HG03520 (cell line): Measurements from ENCODE around the gene KRT17.
"Not testable (repeated sequence)": the region's sequence is repeated elsewhere in the genome, so short reads cannot be mapped to it uniquely, and the experiment has no call there.

Experiments
- ATAC-seq: cut with Tn5 transposase; IDR thresholded peaks from one replicate; pipeline ENCODE4 v1.9.1; 2021; ENCODE audit warnings: mild to moderate bottlenecking, moderate library complexity; ENCODE audit not compliant: unreplicated experiment

The KRT17 gene

DNA sequence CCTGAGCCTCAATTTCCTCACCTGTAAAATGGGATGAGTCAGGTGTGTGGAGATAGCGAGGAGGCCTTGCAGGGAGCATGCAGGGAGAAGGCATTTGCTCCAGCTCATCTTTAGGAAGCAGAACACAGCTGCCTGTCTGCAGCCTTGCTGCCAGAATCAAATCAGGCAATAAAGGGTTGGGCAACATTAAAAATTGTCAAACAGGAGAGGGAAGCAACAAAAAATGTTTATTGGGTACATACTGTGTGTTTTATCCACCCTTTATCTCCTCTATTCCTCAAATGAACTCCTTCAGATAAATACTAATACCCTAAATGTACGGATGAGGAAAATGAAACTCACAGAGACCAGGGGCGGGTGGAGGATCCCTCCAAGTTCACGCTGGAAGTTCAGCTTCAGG, 24.1 kb downstream of the KRT17 start:
- ATAC-seq: no peak

DNA sequence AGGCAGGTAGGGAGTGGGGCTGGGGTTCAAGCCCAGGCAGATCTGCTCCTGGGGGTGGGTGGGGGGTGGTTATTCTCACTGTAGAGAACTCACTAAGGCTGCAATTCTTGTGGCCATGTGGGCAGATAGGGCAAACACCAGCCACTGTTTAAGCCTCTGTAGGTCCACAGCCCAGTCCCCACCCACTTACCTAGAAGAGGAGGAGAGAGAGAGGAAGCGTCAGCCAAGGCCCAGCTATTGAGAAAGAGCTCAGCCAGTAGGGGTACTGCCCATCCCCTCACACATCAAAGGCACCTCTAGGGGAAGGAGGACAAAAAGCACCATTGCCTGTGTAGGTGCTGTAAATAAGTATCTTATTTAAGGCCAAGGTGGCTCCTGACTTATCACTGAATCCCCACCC, 24.7 kb downstream of the KRT17 start:
- no peak for ATAC-seq

DNA sequence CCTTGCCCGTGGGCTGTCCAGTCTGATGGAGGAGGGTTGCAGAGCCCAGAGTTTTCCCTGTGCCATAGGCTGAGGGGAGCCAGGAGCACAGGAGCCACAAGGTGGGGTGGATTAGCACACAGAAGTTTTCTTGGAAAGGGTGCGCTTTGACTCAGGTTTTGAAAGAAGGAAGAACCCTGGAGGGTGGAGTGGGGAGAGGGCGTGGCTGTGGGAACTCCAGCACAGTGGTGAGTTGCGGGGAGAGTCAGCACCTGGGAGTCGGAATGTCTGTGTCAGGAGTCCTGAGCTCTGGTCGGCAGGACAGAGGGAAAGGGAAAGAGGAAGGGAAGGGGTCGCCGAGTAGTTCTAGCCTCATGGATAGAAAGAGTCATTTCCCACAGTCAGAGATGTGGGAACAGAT, 28.8 kb downstream of the KRT17 start:
- ATAC-seq: no peak

DNA sequence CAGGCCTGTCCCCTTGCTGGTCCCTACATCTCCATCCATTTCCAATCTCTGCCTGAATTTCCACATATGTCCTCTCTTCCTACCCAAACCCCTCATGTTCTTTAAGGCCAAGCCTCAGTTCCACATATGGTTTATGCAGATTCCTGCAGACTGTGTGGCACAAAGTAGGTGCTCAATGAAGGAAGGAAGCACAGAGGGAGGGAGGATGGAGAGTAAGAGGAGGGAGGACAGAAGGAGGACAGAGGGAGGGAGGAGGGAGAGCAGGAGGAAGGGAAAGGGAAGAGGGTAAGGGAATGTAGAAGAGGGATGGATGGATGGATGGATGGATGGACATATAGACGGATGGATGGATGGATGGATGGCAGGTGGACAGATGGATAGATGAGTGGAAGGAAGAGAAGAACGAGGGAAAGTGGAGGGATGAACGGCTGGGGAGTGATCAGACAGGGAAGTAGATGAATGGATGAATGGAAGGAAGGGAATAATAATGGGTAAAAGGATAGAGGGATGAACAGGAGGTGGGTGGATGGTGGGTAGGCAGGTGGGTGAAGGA, 29.9 kb downstream of the KRT17 start:
- ATAC-seq: no peak

DNA sequence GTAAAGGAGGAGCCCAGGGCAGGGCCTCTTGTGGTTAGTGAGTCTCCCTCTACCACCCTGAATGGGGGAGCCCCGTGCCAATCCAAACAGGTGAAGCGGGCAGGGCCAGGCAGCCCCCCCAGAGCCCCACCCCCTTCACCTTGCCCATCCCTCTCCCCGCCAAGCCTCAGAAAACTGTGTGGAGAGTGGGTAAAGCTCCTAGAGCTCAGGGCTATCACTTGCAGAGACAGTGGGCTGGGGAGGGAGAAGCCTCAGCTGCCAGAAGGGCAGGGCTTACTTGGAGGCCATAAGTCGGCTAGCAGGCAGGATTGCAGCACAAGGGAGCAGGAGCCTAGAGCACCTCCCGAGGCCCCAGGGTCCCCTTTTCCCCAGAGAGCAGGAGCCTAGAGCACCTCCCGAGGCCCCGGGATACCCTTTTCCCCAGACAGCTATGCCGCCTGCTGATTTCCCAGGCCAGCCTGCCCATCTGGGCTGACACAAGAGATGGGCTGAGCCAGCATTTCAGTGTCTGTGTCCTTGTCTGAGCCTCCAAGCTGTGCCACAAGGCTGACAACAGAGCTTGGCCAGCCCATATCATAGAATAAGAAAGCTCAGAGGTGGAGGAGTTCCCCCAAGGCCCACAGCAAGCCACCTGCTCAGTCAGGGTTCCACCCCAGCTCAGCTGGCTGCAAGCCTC, 30.9 kb downstream of the KRT17 start:
- ATAC-seq: no peak

DNA sequence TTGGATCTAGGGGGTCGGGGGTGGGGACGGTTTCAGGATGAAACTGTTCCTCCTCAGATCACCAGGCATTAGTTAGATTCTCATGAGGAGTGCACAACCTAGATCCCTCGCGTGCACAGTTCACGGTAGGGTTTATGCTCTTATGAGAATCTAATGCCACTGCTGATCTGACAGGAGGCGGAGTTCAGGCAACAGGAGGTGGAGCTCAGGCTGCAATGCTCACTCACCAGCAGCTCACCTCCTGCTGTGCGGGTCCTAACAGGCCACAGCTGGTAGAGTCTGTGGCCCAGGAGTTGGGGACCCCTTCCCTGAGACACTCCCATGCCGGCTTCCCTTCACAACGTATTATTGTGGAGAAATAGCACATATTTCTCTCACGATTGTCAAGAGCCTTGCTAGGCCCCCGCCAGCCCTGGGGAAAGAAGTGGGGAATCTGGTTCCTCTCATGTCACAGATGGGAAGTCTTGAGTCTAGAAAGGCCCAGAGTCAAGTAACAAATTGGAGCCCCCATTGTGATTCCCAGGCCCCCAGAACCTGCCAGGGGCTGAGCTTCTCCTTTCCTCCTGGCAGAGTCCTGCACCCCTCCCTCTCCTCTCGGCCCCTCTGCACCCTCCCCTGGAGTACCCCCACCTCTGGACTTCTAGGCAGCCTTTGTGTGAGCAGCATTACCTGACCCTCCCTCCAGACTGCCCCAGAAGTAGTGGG, 31.6 kb downstream of the KRT17 start:
- ATAC-seq: no peak

DNA sequence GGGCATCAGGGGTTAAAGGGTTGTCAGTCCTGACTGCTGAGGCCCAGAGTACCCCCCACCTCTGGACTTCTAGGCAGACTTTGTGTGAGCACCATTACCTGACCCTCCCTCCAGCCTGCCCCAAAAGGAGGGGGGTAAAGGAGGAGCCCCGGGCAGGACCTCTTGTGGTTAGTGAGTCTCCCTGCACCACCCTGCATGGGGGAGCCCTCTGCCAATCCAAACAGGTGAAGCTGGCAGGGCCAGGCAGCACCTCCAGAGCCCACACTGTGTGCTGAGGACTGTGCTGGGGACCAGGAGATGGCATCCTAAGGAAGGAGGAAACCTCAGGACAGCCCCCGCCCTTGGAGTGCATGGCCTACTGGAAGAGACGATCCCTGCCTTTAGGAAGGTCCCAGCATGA, 35.1 kb downstream of the KRT17 start:
- no peak for ATAC-seq

DNA sequence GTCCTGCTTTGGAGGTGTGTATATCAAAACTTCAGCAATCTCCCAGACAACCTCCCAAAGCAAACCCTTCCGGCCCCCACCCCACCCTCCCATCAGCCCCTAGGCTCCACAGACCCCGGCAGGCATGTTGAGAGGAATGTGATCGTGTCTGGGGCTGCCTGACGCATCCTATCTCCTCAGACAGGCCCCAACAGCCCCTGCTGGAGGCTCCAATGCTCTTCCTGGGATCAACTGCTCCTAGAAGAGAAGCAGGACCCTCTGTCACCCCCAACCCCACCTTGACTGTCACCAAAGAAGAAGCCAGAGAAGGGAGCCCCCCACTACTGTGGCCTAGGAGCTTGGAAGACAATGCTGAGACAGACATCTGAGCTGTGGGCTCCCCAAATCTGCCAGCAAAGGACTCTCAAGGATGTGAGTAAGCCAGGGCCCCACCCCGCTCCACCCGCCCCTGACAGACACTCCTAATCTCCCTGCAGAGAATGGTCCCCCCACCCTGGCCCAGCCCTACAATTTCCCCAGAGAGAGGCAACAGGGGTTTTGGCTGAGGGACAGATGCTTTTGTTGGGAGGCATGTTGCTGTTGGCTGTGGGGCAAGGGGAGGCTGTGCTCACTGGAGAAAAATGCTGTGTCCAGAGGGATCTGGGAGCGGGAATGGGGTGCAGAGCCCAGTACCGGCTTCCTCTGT, 36.1 kb downstream of the KRT17 start:
- ATAC-seq: no peak

DNA sequence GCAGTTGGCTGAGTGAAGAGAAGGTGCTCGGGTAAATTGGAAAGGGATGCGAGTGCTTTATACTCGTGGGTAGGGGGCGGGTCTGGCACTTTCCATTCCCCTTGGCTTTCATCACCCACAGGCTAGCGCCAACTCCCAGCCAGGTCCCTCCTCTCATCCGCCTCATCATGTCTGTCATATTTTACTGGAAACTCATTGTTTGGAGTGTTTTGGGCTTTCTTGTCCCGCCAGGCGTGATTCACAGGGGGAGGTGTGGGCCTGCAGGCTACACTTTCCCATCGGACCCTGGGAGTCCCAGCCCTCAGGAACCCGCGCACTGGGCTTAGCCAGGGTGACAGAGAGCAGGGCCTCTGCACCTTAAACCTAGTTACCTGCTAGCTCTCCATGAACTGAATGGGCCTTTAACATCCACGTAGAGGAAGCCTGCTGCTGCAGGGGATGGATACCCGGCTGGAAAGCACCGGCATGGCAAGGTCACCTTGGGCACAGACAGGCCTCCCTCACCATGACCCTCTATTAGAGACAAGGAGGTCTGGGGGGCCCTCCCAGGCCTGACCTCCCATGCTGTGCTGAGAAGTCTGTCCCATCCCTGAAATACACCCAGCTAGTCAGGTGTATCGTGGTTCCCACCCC, 37.4 kb downstream of the KRT17 start, which contains the start of gene KRT14:
Gene KRT14 (minus strand): TSS at position 33 of the 633 bp plus-strand sequence. CDS start 61 bp downstream, outside the sequence.
- no peak for ATAC-seq

DNA sequence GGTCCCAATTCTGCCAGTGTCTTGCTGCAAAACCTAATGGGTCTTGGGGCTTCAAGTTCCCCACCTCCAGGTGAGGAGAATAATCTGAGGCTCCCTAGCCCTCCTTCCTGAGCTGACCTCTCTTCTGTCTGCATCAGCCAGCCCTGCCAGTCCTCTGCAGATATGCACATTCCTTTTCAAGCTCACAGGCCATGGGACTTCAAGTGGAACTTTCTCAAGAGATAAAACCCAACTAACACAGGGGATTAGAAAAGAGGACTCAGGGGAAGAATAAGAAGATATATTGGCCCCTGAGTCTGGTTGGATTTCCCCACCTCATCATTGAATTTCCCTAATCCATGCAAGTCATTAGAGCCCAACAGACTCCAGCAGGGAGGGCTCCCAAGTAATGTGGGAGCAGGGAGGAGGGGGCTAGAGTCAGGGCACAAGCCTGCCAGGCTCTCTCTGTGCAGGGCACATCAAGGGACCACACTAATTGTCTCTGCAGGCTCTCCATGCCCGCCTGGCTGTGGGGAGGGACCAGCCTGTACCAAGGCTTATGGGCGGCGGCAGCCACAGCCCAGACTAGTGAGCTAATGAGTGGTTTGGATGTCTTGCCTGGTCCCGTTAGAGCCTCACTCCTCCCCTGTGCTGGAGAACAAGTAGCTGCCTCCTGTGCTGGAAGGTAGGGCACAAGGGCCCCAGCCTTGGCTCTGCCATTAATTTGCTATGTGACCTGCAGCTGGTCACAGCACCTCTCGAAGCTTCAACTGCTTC, 38.9 kb downstream of the KRT17 start:
- no peak for ATAC-seq

DNA sequence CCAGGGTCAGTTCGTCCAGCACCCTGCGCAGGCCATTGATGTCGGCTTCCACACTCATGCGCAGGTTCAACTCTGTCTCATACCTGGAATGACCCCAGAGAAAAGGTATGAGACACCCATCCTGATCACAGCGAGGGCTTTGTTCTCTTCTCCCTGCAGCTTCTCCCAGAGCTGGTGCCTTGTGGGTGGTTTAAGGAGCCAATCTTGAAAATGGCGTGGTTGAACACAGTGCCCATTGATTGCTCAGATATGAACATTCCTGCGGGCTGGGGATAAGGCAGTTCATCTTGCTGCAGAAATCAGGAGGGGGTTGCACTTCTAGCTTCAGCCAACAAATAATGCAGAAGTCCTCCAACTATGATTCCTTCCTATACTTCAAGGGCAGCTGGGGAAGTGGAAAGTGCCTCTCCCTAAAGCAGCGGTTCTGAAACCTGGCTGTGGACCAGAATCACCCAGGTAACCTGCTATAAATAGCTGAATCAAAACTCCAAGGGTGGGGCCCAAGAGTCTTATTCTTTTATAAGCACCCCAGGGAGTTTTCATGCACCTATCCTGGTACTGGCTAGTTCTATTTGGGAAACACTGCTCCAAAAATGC, 39.9 kb downstream of the KRT17 start:
- not testable (repeated sequence) for ATAC-seq

DNA sequence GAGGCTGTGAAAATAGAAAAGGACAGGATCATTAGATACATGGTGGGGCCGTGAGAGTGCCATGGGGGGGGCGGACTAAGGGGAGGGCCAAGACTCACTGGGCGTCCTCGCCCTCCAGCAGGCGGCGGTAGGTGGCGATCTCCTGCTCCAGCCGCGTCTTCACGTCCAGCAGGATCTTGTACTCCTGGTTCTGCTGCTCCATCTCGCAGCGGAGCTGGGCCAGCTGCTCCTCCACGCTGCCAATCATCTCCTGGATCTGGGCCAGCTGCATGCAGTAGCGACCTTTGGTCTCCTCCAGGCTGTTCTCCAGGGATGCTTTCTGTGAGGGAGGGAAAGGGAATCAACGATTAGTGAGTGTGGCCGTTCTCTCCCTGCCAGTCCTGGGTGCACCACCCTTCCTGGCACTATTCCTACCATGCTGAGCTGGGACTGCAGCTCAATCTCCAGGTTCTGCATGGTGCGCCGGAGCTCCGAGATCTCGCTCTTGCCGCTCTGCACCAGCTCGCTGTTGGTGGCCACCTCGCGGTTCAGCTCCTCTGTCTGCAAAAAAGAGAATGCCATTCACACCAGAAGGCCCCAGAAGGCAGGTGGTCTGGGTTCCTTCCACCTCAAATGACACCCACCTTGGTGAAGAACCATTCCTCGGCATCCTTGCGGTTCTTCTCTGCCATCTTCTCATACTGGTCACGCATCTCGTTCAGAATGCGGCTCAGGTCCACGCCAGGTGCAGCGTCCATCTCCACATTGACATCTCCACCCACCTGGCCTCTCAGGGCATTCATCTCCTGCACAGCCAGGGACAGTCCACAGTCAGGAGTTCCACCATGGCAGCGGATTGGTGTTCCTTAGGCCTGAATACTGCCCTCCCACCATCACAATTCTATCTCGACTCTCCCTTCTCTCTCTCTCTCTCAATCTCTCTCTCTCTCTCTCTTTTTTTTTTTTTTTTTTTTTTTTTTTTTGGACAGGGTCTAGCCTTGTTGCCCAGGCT, 40.9 kb downstream of the KRT17 start:
- no peak for ATAC-seq

DNA sequence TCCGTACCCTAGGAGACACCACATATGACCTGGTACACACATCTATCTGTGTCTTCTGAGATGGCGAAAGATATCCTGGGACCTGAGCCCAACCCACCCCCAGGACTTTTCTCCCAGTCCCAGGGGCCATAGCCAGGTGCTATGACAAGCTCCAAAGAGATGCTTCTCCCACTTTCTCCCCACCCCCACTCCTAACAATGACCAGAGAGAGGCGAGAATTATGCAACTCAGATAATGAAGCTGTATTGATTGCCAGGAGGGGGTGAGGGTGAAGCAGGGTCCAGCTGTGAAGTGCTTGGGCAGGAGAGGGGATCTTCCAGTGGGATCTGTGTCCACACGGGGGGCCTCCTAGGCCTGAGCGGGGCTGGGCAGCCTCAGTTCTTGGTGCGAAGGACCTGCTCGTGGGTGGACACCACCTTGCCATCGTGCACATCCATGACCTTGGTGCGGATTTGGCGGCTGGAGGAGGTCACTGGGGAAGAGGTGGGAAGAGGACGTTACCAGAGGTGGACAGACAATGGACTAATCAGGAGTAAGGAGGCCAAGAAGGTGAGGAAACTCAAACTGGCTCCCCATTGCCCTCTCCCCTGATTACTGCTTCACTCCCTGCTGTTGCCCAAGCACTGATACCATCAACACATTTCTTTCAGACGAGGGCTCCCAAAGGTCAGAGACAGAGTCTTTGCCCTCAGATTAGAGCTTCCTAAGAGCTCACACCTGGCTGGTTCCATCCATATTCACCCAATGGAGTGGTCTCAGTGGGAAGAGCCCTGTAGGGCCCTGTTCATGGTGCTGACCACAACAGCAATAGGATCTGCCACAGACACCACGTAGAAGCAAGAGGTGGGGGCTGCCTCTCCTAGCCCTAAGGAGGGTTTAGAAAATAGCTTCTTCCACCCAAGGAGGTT, 42.1 kb downstream of the KRT17 start:
- not testable (repeated sequence) for ATAC-seq

DNA sequence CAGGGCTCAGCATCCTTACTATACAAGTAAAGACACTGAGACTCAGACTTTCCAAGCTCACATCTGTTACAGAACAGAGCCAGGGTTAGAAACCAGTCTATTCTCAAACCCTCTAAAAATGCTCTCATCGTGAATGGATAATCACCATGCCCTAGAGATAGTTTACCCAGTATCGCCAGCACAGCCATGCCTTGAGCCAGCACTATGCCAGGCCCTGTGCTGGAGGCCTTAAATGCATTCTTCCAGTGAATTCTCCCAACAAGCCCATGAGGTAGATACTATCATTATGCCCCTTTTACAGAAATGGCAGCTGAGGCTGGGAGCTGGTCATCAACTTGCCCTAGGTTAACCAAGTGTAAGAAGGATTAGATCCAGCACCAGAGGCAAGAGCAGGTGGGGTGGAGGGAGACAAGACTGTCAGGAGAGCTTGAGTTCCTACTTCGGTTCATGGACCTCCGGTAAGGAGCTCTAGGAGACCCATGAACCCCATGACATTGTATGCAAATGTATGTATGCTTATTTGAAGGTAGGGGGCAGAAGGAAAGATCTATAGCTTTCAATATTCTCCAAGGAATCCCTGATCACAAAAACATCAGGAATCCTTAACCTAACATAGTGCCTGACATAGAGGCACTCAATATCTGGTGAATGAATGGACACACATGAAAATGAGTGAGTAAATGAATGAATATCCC, 42.9 kb downstream of the KRT17 start:
- ATAC-seq: no peak

DNA sequence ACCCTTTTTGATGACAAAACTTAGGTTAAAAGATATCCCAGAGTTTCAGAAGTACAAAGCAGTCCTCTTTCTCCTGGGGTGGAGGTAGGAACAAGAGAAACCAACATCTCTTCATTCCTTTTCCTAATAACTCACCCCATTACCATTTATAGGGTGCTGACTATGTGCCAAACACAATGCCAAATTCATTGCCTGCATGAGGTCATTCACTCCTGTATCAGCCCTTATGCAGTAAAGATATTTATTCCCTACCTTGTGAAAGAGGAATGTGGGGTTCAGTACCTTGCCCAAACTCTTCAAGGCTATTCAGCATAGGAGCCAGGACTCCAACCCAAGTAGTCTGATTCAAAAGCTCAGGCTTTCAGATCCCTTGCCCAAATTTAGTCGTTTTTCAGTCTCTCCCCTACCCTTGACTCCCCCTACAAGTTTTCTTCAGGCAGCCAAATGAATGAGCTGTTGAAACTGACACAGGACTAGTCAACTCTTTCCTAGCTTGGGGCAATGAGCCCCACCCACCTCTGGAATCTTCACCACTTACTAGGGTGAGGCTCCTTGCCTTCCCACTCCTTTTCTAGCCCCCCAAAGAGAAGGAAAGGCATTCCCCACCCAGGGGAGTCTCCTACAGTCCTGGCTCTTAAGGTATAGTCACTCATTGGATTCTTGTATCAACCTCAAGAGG, 43.5 kb downstream of the KRT17 start:
- no peak for ATAC-seq

DNA sequence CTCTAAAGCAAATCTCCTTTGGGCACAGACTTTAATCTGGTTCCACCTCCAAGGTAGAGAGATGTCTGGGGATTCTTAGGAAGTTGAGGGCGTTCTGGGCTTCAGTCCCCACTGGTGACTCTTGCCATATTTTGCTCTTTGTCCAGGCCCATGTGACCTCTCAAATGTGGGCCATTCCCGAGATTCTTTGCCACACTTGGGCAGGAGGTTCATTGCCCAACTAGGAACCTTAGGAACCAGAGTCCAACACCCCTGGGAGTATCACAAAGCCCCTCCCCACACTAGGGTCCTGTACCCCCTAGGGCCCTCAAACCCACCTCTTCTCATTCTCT, 44.2 kb downstream of the KRT17 start:
- ATAC-seq: no peak
